ENCODE results near the gene ZNF45. TPM values are rescaled to one million over a fixed set of nuclear protein-coding genes. Genes with fewer than 3 reads are reported as not detected.

Gene ZNF45
- total and polyA plus RNA-seq, 2 of the 13 experiments (the other 11 are each of a cell fraction or from before 2014, with no cell fraction given): 2.4 to 11.3 TPM

GRCh38 chr19:43950834-43951645, 16.0 kb upstream of the ZNF45 start, which contains the start of gene ZNF221:
ZNF221 (plus strand) TSS chr19:43951228; CDS start chr19:43962727, 11,499 bp downstream.
- intact Hi-C loops (cut with micrococcal nuclease; ENCODE audit: unreplicated experiment) (loop anchor here (2.0 to 10.0 kb wide), 3 partner anchors 16 to 124 kb away; partner anchors contain the start of genes ZNF222, ZNF284 and ZNF45), in situ Hi-C loops (cut with HindIII; ENCODE audit: extremely low pct_ligation_motif_present, low pct_unique_long_range_greater_than_20kb) (no loop called here)
- ATAC-seq: peak; percentile 99
- ChIA-PET POLR2A (interaction anchor here (0.6 to 3.2 kb wide), 7 partner anchors 16 to 283 kb away, joined by 3 to 36 read pairs (median 4); partner anchors contain the start of genes ZNF226 and ZNF45), CTCF (ENCODE audit: low intra/inter-chr PET ratio, low total read pairs) (no interaction called here)
- Histone ChIP-seq H4K20me1 (ENCODE audit: insufficient read depth, low read length) (no peaks in the 10 kb centered on the region), H3K36me3 (replicated peaks in 1 of 2; ENCODE audit: control insufficient read depth in 1 of 2, insufficient read depth in 2 of 2, low read length in 2 of 2) (no peaks in the 10 kb centered on the region; a peak in 1 of 5 replicates), H3K4me3 (replicated peaks in 1 of 3; ENCODE audit: insufficient read depth in 1 of 3, low read depth in 2 of 3, low read length in 3 of 3) (peak within 1 kb of the TSS; percentile 95 to 97 (median 96)), H3K27me3 (ENCODE audit: control insufficient read depth in 1 of 2, insufficient read depth in 2 of 2, low read length in 2 of 2) (no peaks in the 10 kb centered on the region; a peak in 1 of 5 replicates), H3K9me3 (ENCODE audit: low read length) (peaks cover 35% of the 10 kb centered on the region), H2AFZ (ENCODE audit: low read length) (peak within 1 kb of the TSS; percentile 96), H3K79me2 (ENCODE audit: insufficient read depth, low read length) (no peaks in the 10 kb centered on the region), H3K27ac (ENCODE audit: extremely low read length, insufficient read depth, low read length) (peak within 1 kb of the TSS; percentile 25), H3K4me1 (ENCODE audit: insufficient read depth, low read length) (no peaks in the 10 kb centered on the region), H3K9ac (ENCODE audit: insufficient read depth, low read depth, low read length) (peak within 1 kb of the TSS; percentile 82), H3K4me2 (ENCODE audit: low read depth, low read length) (peak within 1 kb of the TSS; percentile 72)
- no TSS peak for BruUV-seq (replicated peaks)
- DNase-seq (ENCODE audit: low spot score): peak; percentile 91
- WGBS (ENCODE audit: low lambda C conversion rate): 2% methylated on average over 25 of the region's 40 CpGs
- peak; percentile 91 for FAIRE-seq
- TF ChIP-seq NPAS2 (CRISPR knock-in tag; IDR thresholded peaks at IDR 0.05; ENCODE audit: borderline replicate concordance) (no peak), ZFP37 (CRISPR knock-in tag; IDR thresholded peaks at IDR 0.05; ENCODE audit: borderline replicate concordance) (no peak), MYNN (CRISPR knock-in tag; IDR thresholded peaks at IDR 0.05; ENCODE audit: low read depth) (no peak), ZNF772 (CRISPR knock-in tag; IDR thresholded peaks at IDR 0.05) (no peak), DNMT3B (CRISPR knock-in tag; conservative IDR thresholded peaks at IDR 0.05) (no peak), ZNF292 (CRISPR knock-in tag; IDR thresholded peaks at IDR 0.05; ENCODE audit: borderline replicate concordance, low read depth) (no peak), ZNF510 (CRISPR knock-in tag; IDR thresholded peaks at IDR 0.05; ENCODE audit: low read depth) (no peak), FOXA3 (CRISPR knock-in tag; IDR thresholded peaks at IDR 0.05) (peak; percentile 55; the same call in 1 of the 2 replicates), ZBTB37 (CRISPR knock-in tag; IDR thresholded peaks at IDR 0.05) (no peak), ZNF264 (CRISPR knock-in tag; IDR thresholded peaks at IDR 0.05) (no peak), FOXP1 (IDR thresholded peaks at IDR 0.05) (no peak), FOXP1 (CRISPR knock-in tag; IDR thresholded peaks at IDR 0.05) (no peak), GABPA (IDR thresholded peaks at IDR 0.05; ENCODE audit: low read depth, low read length) (peak; percentile 87), GABPA (CRISPR knock-in tag; IDR thresholded peaks at IDR 0.05; ENCODE audit: low read depth) (peak; percentile 98), PITX1 (CRISPR knock-in tag; IDR thresholded peaks at IDR 0.05) (0 out of 2 replicates have a peak, but pooled peaks have one; percentile 23), MAZ (IDR thresholded peaks at IDR 0.05; ENCODE audit: borderline replicate concordance, low read depth, low read length) (peak; percentile 37; the same call in 1 of the 2 replicates), MAZ (CRISPR knock-in tag; IDR thresholded peaks at IDR 0.05; ENCODE audit: low read depth) (no peak), ZNF577 (CRISPR knock-in tag; IDR thresholded peaks at IDR 0.05; ENCODE audit: borderline replicate concordance, low read depth) (no peak), ARID4A (CRISPR knock-in tag; IDR thresholded peaks at IDR 0.05; ENCODE audit: borderline replicate concordance) (peak; percentile 84; the same call in 1 of the 2 replicates), TAF1 (CRISPR knock-in tag; IDR thresholded peaks at IDR 0.05) (peak; percentile 43), ZNF672 (CRISPR knock-in tag; IDR thresholded peaks at IDR 0.05) (no peak)
